H1 (cell line): Measurements from ENCODE around the gene DAPK2. TPM values are rescaled to one million over a fixed set of nuclear protein-coding genes. Genes with fewer than 3 reads are reported as not detected.

Experiments used
- EP300 ChIP-seq, 2 experiments: IDR thresholded peaks; 1 replicate in 1 of 2; 2 replicates in 1 of 2; pipeline ENCODE4 v1.6.1; 2011 to 2012; ENCODE audit warnings: low read depth in 2 of 2, low read length in 2 of 2, mild to moderate bottlenecking in 2 of 2, borderline replicate concordance in 1 of 2, inconsistent platforms in 1 of 2, moderate library complexity in 1 of 2
- TCF12 ChIP-seq: IDR thresholded peaks from 2 replicates; pipeline ENCODE4 v1.6.1; 2011; ENCODE audit warnings: low read depth, mild to moderate bottlenecking, low read length
- polyA plus RNA-seq, 7 experiments: library from polyadenylated mRNA; depleted of rRNA in 3 of 7; stranded (reverse) in 5 of 7; unstranded in 2 of 7; fragments of >200 nt in 5 of 7; fragments of 200-250 nt in 2 of 7; gene quantifications; 1 replicate in 5 of 7; 2 replicates in 1 of 7; 4 replicates in 1 of 7; pipeline versions ENCODE4 v1.2.1 to v1.2.3, GENCODE V29; 2011 to 2013; ENCODE audit warnings: missing spikeins in 2 of 7, mixed read lengths in 2 of 7
- total RNA-seq: library from RNA; stranded (reverse); fragmentation: NEBNext Ultra II Directional; extraction: Animal tissue kit (Norgen Biotek cat#: 25700); gene quantifications from 2 replicates; pipeline ENCODE4 v1.2.1, GENCODE V29; 2021

Gene DAPK2
- total and polyA plus RNA-seq, 2 of the 8 experiments (the other 6 are each of a cell fraction or from before 2014, with no cell fraction given): 1.8 to 2.9 TPM

GRCh38 chr15:64004056-64004455 lies 42.2 kb downstream of the DAPK2 start (continued):
- TF ChIP-seq EP300 (IDR thresholded peaks at IDR 0.05; ENCODE audit: borderline replicate concordance in 1 of 2, low read depth in 2 of 2, low read length in 2 of 2) (no peak), TCF12 (no peak)
